Stomach (tissue), 9 donors: Measurements from ENCODE around the gene NACA. TPM values are rescaled to one million over a fixed set of nuclear protein-coding genes. Genes with fewer than 3 reads are reported as not detected.

Experiments used
- DNase-seq, 2 donors: peaks; one replicate each; pipeline versions ENCODE4 v3.0.0 to v3.0.0-alpha.2; 2013 to 2019
- H3K27ac ChIP-seq, 5 donors: fragments of 200-600 bp in 4 of 5; sonication (generic) in 4 of 5; one replicate each; pipeline ENCODE4 v1.5.1; 2013 to 2019; ENCODE audit warnings: mild to moderate bottlenecking in 1 of 5, moderate library complexity in 1 of 5
- H3K27me3 ChIP-seq, 3 donors: fragments of 200-600 bp; sonication (generic); one replicate each; pipeline ENCODE4 v1.5.1; 2017 to 2019; ENCODE audit warnings: mixed run types in 1 of 3
- H3K36me3 ChIP-seq, 4 donors: fragments of 200-600 bp; sonication (generic); 1 replicate in 3 of 4; 2 replicates in 1 of 4; pipeline ENCODE4 v1.5.1; 2016 to 2019
- H3K4me1 ChIP-seq, 4 donors: fragments of 200-600 bp; sonication (generic); one replicate each; pipeline ENCODE4 v1.5.1; 2016 to 2019
- H3K4me3 ChIP-seq, 4 donors: fragments of 200-600 bp; sonication (generic) in 3 of 4; one replicate each; pipeline ENCODE4 v1.5.1; 2016 to 2019; ENCODE audit warnings: mild to moderate bottlenecking in 1 of 4
- H3K9me3 ChIP-seq, 4 donors: fragments of 200-600 bp; sonication (generic); one replicate each; pipeline ENCODE4 v1.5.1; 2016 to 2019
- EP300 ChIP-seq: sonication (generic); formaldehyde crosslinking; IDR thresholded peaks from one replicate; pipeline ENCODE4 v1.6.1; 2017; ENCODE audit warnings: antibody characterized with exemption
- POLR2A ChIP-seq, 4 donors: fragments of 450-650 bp; IDR thresholded peaks; one replicate each; pipeline ENCODE4 v1.6.1; 2016; ENCODE audit warnings: antibody characterized with exemption in 4 of 4, control low read depth in 2 of 4, mild to moderate bottlenecking in 1 of 4, moderate library complexity in 1 of 4
- POLR2AphosphoS5 ChIP-seq, 3 donors: sonication (generic); formaldehyde crosslinking; IDR thresholded peaks; one replicate each; pipeline ENCODE4 v1.6.1; 2016; ENCODE audit warnings: antibody characterized with exemption in 3 of 3
- WGBS, 5 donors: extraction: QIAGEN DNeasy Blood & Tissue Kit in 3 of 5; methylation state at CpG; one replicate each; pipeline versions ENCODE4 v1.1.5 to v1.1.7; 2013 to 2018; 5-methylcytosine and 5-hydroxymethylcytosine counted together
- intact Hi-C: fragments of 100-400 bp; cut with DNase I; formaldehyde crosslinking; loops from one replicate; pipeline ENCODE4 v1.15.1; 2023; ENCODE audit warnings: low total_unique reads
- polyA plus RNA-seq, 3 donors: library from polyadenylated mRNA; stranded (reverse); fragments of 200-250 nt; gene quantifications; one replicate each; pipeline ENCODE4 v1.2.3, GENCODE V29; 2013
- total RNA-seq, 5 donors: library from RNA; depleted of rRNA; stranded (reverse); fragments of >200 nt; gene quantifications; one replicate each; pipeline versions ENCODE4 v1.1.0 to v1.2.3, GENCODE V29; 2014 to 2016
- TF ChIP-seq, protein P1 (sequence below), 7 experiments: fragments of 450-650 bp in 4 of 7; fragments of 200-600 bp in 3 of 7; sonication (generic) in 3 of 7; IDR thresholded peaks; one replicate each; pipeline ENCODE4 v1.5.1; 2016 to 2019; ENCODE audit warnings: antibody characterized with exemption in 7 of 7, control low read depth in 2 of 7, mild to moderate bottlenecking in 1 of 7
- donor health status: healthy with polysubstance abuse.
- donor health status: Bipolar disorder and iron deficiency.
- donor health status: healthy.

The NACA gene
- total and polyA plus RNA-seq, 8 donors, result 366 to 2,450 (median 1,184) TPM

DNA sequence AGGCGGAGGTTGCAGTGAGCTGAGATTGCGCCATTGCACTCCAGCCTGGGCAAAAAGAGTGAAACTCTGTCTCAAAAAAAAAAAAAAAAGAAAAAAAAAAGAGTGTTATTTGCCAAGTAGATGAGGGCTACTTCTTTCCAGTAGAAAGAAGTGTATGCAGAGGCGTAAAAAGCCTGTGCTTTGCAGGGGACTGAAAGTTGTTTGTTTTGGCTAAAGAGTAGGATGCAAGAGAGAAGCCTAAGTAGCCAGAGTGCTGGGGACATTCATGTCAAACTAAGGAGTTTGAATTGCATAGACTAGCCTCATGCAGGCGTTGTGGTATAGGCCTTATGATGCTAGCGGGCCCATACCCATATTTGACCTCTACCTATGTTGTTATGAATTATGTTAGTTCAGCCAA lies 47.5 kb upstream of the NACA start:
- no peaks in the 10 kb centered on the region for H3K27me3 ChIP-seq
- 64 to 91% (median 83%) methylated on average over 5 of the region's 5 CpGs for WGBS, 5 donors
- no peak overlapping the region for H3K4me3 ChIP-seq
- H3K27ac ChIP-seq, result no peak overlapping the region
- H3K9me3 ChIP-seq, result no peaks in the 10 kb centered on the region
- TF ChIP-seq, protein P1, sequence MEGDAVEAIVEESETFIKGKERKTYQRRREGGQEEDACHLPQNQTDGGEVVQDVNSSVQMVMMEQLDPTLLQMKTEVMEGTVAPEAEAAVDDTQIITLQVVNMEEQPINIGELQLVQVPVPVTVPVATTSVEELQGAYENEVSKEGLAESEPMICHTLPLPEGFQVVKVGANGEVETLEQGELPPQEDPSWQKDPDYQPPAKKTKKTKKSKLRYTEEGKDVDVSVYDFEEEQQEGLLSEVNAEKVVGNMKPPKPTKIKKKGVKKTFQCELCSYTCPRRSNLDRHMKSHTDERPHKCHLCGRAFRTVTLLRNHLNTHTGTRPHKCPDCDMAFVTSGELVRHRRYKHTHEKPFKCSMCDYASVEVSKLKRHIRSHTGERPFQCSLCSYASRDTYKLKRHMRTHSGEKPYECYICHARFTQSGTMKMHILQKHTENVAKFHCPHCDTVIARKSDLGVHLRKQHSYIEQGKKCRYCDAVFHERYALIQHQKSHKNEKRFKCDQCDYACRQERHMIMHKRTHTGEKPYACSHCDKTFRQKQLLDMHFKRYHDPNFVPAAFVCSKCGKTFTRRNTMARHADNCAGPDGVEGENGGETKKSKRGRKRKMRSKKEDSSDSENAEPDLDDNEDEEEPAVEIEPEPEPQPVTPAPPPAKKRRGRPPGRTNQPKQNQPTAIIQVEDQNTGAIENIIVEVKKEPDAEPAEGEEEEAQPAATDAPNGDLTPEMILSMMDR (IDR thresholded peaks at IDR 0.05), result no peak
- TF ChIP-seq POLR2AphosphoS5 (IDR thresholded peaks at IDR 0.05), result no peak
- no peak for TF ChIP-seq EP300
- no peak for TF ChIP-seq POLR2A (IDR thresholded peaks at IDR 0.05)
- H3K36me3 ChIP-seq, result no peaks in the 10 kb centered on the region
- peaks cover 0 to 9% (median 5%) of the 10 kb centered on the region in 4 donors for H3K4me1 ChIP-seq
- no peak for DNase-seq
- intact Hi-C loops, result no loop called here

DNA sequence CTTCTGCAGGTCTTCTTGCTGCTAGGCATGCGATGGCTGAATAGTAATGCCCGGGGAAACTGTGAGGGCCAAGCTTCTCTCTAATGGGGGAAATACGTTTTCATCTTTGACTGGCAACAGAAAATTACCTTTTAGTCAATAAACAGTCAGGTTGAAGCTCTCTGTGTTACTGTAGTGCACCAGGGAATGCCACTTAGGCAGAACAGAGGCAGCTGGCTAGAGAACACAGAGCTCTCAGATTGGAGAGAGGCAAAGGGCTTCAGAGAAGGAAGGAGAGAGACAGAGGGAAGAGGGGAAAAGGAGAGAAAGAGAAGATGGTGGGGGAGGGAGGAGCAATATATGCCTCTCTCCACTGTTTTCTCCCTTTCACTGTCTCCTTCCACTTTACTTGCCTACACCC lies 44.8 kb upstream of the NACA start:
- WGBS, 5 donors, result 70 to 86% (median 75%) methylated on average over 3 of the region's 3 CpGs
- no peak for TF ChIP-seq POLR2A (IDR thresholded peaks at IDR 0.05)
- no peak for TF ChIP-seq POLR2AphosphoS5 (IDR thresholded peaks at IDR 0.05)
- TF ChIP-seq, protein P1 (IDR thresholded peaks at IDR 0.05), result no peak
- TF ChIP-seq EP300, result no peak
- H3K36me3 ChIP-seq, result no peaks in the 10 kb centered on the region
- no peak for DNase-seq
- peaks cover 0 to 9% (median 5%) of the 10 kb centered on the region in 4 donors for H3K4me1 ChIP-seq
- H3K9me3 ChIP-seq, result no peaks in the 10 kb centered on the region
- intact Hi-C loops, result no loop called here
- no peaks in the 10 kb centered on the region for H3K27me3 ChIP-seq
- H3K4me3 ChIP-seq, result no peak overlapping the region
- H3K27ac ChIP-seq, result no peak overlapping the region

GRCh38 chr12:56768424-56768823 lies 43.3 kb upstream of the NACA start:
- DNase-seq, result no peak
- Histone ChIP-seq H3K4me1 (peaks cover 0 to 9% (median 5%) of the 10 kb centered on the region in 4 donors), H3K27ac (no peak overlapping the region), H3K9me3 (no peaks in the 10 kb centered on the region), H3K36me3 (no peaks in the 10 kb centered on the region), H3K4me3 (no peak overlapping the region), H3K27me3 (no peaks in the 10 kb centered on the region)
- TF ChIP-seq POLR2AphosphoS5 (IDR thresholded peaks at IDR 0.05) (no peak), EP300 (no peak), POLR2A (IDR thresholded peaks at IDR 0.05) (no peak)
- TF ChIP-seq, protein P1 (IDR thresholded peaks at IDR 0.05), result no peak
- intact Hi-C loops, result no loop called here
- 44 to 63% (median 58%) methylated on average over 5 of the region's 5 CpGs for WGBS, 5 donors

DNA sequence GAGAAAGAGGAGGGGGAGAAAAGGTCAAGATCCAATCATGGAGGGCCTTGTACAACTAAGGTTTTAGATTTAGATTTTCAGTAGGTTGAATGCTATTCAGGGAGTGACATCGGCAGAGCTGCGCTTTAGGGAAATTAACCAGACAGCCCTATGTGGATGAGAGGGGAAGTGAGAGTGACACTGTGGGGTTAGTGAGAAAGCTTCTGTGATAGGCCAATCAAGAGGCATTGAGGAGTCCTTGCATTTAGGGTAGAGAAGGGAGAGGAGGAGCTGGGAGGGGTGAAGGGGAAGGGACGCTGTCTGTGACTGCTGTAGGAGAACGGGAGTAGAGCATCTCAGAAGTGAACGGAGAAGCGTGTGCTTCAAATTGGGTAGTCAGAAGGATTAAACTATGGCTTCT lies 41.4 kb upstream of the NACA start:
- intact Hi-C loops, result no loop called here
- TF ChIP-seq POLR2AphosphoS5 (IDR thresholded peaks at IDR 0.05), result no peak
- TF ChIP-seq, protein P1 (IDR thresholded peaks at IDR 0.05), result no peak
- no peak for TF ChIP-seq POLR2A (IDR thresholded peaks at IDR 0.05)
- TF ChIP-seq EP300, result no peak
- Histone ChIP-seq H3K4me3 (no peak overlapping the region), H3K36me3 (no peaks in the 10 kb centered on the region), H3K4me1 (peaks cover 0 to 9% (median 5%) of the 10 kb centered on the region in 4 donors), H3K27me3 (no peaks in the 10 kb centered on the region), H3K9me3 (no peaks in the 10 kb centered on the region), H3K27ac (no peak overlapping the region)
- 80 to 92% (median 87%) methylated on average over 6 of the region's 6 CpGs for WGBS, 5 donors
- DNase-seq, result peak in 1 of 2 donors; percentile 33
